Endometrium (tissue), 2 donors: ENCODE results near the gene SAA1.
"Not testable (repeated sequence)": the region's sequence is repeated elsewhere in the genome, so short reads cannot be mapped to it uniquely, and the experiment has no call there.

Source experiments
- FAIRE-seq: peaks from 2 replicates; lab custom pipeline; 2012; peaks lifted over from hg19 to GRCh38; lab: Jason Lieb, UNC
- donor health status: control.
- donor health status: control.

The SAA1 gene

GRCh38 chr11:18259259-18259658 lies 6.8 kb upstream of the SAA1 start:
- FAIRE-seq: no peak

GRCh38 chr11:18261721-18262120 lies 4.3 kb upstream of the SAA1 start:
- no peak for FAIRE-seq

GRCh38 chr11:18262681-18263350 lies 3.2 kb upstream of the SAA1 start:
- FAIRE-seq: not testable (repeated sequence)

GRCh38 chr11:18264035-18264434 lies 2.0 kb upstream of the SAA1 start:
- no peak for FAIRE-seq

GRCh38 chr11:18264677-18265555 lies 1.1 kb upstream of the SAA1 start:
- no peak for FAIRE-seq

- not testable (repeated sequence) for FAIRE-seq
Observed at GRCh38 chr11:18267335-18268133, 1.5 kb downstream of the SAA1 start.

- FAIRE-seq: not testable (repeated sequence)
Observed at GRCh38 chr11:18269252-18269651, 3.2 kb downstream of the SAA1 start.

- FAIRE-seq: no peak
Observed at GRCh38 chr11:18270102-18270501, 4.0 kb downstream of the SAA1 start.

GRCh38 chr11:18271206-18271605 lies 5.1 kb downstream of the SAA1 start:
- FAIRE-seq: no peak

GRCh38 chr11:18277565-18278271 lies 11.7 kb downstream of the SAA1 start:
- FAIRE-seq: no peak

GRCh38 chr11:18280438-18281045 lies 14.5 kb downstream of the SAA1 start:
- FAIRE-seq: no peak

- FAIRE-seq: no peak
Observed at GRCh38 chr11:18282626-18283025, 16.6 kb downstream of the SAA1 start.

GRCh38 chr11:18285841-18286240 lies 19.8 kb downstream of the SAA1 start:
- no peak for FAIRE-seq

GRCh38 chr11:18288911-18289310 lies 22.8 kb downstream of the SAA1 start:
- no peak for FAIRE-seq

- FAIRE-seq: no peak
Observed at GRCh38 chr11:18294862-18295261, 28.8 kb downstream of the SAA1 start.

- FAIRE-seq: no peak
Observed at GRCh38 chr11:18295316-18295715, 29.3 kb downstream of the SAA1 start.

- no peak for FAIRE-seq
Observed at GRCh38 chr11:18299721-18300120, 33.7 kb downstream of the SAA1 start.

- FAIRE-seq: no peak
Observed at GRCh38 chr11:18304745-18305144, 38.7 kb downstream of the SAA1 start.

GRCh38 chr11:18307461-18308139 lies 41.5 kb downstream of the SAA1 start:
- FAIRE-seq: no peak

- no peak for FAIRE-seq
Observed at GRCh38 chr11:18308242-18308641, 42.2 kb downstream of the SAA1 start.

GRCh38 chr11:18309691-18310090 lies 43.6 kb downstream of the SAA1 start:
- no peak for FAIRE-seq
